ENCODE measurements around the gene BIRC7.
"Not testable (repeated sequence)": the region's sequence is repeated elsewhere in the genome, so short reads cannot be mapped to it uniquely, and the experiment has no call there.

The BIRC7 gene

GRCh38 chr20:63220696-63221399, 14.9 kb upstream of the BIRC7 start:
- no peak for DNase-seq (ENCODE audit: low read depth)

GRCh38 chr20:63221400-63222053, 14.2 kb upstream of the BIRC7 start:
- H3K4me3 ChIP-seq (ENCODE audit: low read length); DNase-seq (ENCODE audit: low read depth): not testable (repeated sequence)

More at GRCh38 chr20:63220696-63221399, 14.9 kb upstream of the BIRC7 start:
- no peak for TF ChIP-seq CTCF (conservative IDR thresholded peaks at IDR 0.05; ENCODE audit: low read length)
- H3K4me3 ChIP-seq (ENCODE audit: low read length): no peak overlapping the region

GRCh38 chr20:63222541-63222940, 13.2 kb upstream of the BIRC7 start:
- no peak for DNase-seq (ENCODE audit: low read depth)
- no peak for TF ChIP-seq CTCF (conservative IDR thresholded peaks at IDR 0.05; ENCODE audit: low read length)

GRCh38 chr20:63223121-63223825, 12.4 kb upstream of the BIRC7 start:
- H3K4me3 ChIP-seq (ENCODE audit: low read length): no peak overlapping the region
- peak; percentile 75 for TF ChIP-seq CTCF (conservative IDR thresholded peaks at IDR 0.05; ENCODE audit: low read length)
- DNase-seq (ENCODE audit: low read depth): peak; percentile 32

More at GRCh38 chr20:63222541-63222940, 13.2 kb upstream of the BIRC7 start:
- H3K4me3 ChIP-seq (ENCODE audit: low read length): no peak overlapping the region

GRCh38 chr20:63223826-63224207, 11.9 kb upstream of the BIRC7 start:
- DNase-seq (ENCODE audit: low read depth): no peak
- H3K4me3 ChIP-seq (ENCODE audit: low read length): no peak overlapping the region
- TF ChIP-seq CTCF (conservative IDR thresholded peaks at IDR 0.05; ENCODE audit: low read length): no peak

- peak; percentile 28 for DNase-seq (ENCODE audit: low read depth)
- TF ChIP-seq CTCF (conservative IDR thresholded peaks at IDR 0.05; ENCODE audit: low read length): peak; percentile 17; the same call in 1 of the 2 replicates
Measured at GRCh38 chr20:63224412-63225081, 11.2 kb upstream of the BIRC7 start.

GRCh38 chr20:63225082-63225454, 10.6 kb upstream of the BIRC7 start:
- no peak for TF ChIP-seq CTCF (conservative IDR thresholded peaks at IDR 0.05; ENCODE audit: low read length)
- DNase-seq (ENCODE audit: low read depth): no peak
- H3K4me3 ChIP-seq (ENCODE audit: low read length): no peak overlapping the region

More at GRCh38 chr20:63224412-63225081, 11.2 kb upstream of the BIRC7 start:
- no peak overlapping the region for H3K4me3 ChIP-seq (ENCODE audit: low read length)
